GM21423 (cell line): ENCODE measurements around the gene CDK5.
"Not testable (repeated sequence)": the region's sequence is repeated elsewhere in the genome, so short reads cannot be mapped to it uniquely, and the experiment has no call there.

Experiments used
- ATAC-seq: cut with Tn5 transposase; IDR thresholded peaks from one replicate; pipeline ENCODE4 v1.9.1; 2021; ENCODE audit warnings: mild to moderate bottlenecking, moderate library complexity; ENCODE audit not compliant: unreplicated experiment

Gene CDK5

DNA sequence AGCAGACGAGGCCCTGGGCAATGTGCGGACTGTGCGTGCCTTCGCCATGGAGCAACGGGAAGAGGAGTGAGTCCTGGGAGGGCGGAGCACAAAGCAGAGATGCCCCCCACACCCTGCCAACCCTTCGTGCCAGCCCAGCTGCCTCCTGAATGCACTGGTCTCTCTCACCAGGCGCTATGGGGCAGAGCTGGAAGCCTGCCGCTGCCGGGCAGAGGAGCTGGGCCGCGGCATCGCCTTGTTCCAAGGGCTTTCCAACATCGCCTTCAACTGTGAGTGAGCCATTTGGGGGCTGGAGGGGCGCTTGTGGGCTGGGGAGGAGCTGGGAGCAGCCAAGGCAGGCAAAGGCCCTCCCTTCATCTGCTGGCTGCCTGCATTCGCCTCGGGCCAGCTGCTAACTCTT, 21.8 kb downstream of the CDK5 start:
- ATAC-seq = no peak

DNA sequence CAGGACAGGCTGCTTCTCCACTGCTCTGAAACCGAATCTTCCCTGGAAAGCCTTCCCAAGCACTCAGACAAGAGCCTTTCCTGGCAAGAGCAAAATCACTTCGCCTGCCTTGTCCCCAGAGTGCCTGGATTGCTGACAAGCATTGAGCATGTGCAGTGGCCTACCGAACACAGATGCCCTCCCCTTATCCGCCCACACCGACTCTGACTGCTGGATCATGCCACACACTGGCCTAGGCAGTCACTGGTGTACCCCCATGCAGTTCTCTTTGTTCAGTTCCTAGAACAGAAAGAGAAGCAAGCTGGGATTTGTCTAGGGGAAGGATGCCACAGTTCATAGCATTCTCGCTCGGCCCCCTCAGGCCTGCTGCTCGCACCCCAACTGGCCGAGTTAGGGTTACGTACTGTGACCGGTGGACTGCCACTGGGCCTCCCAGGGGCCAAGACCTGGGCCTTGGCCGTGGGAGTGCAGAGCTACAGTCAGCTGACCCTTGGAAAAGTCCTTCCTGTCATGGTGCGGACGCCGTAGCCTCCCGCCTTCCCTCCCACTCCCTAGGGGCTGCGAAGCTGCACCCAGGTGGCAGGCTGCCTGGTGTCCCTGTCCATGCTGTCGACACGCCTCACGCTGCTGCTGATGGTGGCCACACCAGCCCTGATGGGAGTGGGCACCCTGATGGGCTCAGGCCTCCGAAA, 22.5 kb downstream of the CDK5 start:
- no peak for ATAC-seq

DNA sequence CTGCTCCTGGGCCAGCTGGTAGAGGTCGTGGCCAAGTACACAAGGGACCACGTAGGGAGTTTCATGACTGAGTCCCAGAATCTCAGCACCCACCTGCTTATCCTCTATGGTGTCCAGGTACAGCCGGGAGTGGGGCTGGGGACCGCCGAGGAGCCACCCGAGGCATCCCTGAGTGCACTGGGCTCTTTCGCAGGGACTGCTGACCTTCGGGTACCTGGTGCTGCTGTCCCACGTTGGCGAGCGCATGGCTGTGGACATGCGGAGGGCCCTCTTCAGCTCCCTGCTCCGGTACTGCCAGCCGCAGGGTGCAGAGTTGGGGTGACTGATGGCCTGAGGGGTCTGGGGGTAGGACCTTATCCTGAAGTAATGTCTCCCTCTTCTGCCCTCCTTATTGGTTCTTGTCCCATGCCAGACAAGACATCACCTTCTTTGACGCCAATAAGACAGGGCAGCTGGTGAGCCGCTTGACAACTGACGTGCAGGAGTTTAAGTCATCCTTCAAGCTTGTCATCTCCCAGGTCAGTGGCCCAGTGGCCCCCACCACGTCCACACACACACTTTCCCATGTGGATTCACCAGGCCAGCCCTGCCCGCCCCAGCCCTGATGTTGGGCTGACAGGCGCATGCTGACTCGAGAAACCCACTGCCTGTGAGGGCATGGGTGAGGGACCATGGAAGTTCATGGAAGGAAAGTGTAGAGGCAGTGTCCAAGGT, 23.2 kb downstream of the CDK5 start:
- no peak for ATAC-seq

DNA sequence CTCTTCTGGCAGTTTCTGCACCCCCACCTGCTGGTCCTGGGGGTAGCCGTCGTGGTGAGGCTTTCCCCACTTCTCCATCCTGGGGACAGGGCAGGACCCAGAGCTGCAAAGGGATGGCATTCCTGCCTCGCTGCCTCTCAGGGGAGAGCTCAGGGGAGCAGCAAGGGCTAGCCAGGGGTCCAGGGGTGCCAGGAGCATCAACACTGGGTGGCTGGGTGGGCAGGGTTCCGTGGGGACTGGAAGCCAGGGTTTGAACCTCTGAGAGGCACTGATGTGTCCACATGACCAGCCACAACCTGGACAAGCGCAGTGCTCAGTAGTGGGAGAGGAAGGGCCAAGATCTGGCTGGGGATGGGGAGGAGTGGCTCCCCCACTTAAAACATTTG, 23.8 kb downstream of the CDK5 start:
- no peak for ATAC-seq

DNA sequence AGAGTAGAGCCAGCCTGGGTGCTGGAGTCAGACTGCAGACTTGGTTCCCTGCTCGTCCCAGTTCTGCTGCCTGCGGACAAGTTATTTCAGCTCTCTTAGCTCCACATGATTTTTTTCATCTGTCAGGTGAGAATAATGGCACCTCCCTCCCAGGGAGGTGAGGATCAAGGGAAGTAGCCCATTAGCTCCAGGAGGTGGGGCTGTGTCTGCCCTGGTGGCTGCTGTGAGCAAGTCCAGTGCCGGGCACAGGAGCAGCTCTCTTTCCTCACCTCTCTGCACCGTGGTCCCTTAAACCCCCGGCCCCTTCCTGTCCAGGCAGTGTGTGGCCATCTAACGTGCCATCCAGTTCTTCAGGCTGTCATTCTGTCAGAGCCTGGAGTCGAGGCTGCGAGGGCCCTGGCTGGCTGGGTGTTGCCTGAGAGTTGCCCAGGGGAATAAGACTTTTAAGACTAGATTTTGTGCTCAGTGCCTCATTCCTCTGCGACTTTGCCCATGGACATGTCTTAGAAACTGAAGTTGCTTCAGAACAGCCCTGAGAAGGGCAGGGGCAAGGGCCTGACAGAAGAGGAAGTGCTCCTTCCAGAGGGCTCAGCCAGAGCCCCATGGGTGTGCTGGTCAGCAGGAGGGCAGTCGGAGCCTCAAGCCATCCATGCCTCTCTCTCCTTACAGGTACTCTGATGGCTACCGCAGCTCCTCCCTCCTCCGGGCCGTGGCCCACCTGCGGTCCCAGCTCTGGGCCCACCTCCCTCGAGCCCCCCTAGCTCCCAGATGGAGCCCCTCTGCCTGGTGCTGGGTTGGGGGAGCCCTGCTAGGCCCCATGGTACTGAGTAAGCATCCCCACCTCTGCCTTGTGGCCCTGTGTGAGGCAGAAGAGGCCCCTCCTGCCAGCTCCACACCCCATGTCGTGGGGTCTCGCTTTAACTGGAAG, 24.5 kb downstream of the CDK5 start:
- ATAC-seq = no peak

DNA sequence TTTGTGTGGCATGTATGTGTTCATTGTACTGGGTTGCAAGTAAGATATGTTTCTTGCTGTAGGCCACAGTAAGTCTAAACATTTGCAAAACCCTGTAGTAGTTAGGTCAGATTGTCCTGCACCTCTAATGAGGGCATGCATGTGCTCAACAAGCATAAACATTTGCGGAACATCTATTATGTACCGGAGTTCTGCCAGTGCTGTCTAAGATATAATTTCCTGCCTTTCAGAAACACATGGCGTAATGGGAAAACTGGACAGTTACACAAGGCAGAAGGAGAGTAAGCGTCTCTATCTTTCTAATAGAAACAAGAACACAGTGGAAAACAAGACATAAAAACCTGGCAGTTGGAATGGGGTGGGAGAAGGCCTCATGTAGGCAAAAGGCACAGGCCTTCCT, 26.7 kb downstream of the CDK5 start:
- no peak for ATAC-seq

DNA sequence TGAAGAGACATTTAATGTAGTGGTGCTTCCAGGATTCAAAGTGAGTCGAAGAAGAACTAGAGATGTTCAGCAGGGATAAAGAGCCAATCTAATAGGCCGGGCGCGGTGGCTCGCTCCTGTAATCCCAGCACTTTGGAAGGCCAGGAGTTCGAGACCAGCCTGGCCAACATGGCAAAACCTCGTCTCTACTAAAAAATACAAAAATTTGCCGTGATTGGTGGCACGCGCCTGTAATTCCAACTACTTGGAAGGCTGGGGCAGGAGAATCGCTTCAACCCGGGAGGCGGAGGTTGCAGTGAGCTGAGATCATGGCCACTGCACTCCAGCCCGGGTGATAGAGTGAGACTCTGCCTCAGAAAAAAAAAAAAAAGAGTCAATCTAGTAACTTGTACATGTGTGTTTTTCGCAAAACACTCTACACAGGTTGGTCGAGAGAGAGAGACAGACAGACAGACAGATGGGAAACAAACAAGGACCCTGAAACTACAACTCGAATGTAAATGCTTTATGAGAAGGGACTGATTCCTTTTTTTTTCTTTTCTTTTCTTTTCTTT, 28.7 kb downstream of the CDK5 start:
- ATAC-seq = no peak

DNA sequence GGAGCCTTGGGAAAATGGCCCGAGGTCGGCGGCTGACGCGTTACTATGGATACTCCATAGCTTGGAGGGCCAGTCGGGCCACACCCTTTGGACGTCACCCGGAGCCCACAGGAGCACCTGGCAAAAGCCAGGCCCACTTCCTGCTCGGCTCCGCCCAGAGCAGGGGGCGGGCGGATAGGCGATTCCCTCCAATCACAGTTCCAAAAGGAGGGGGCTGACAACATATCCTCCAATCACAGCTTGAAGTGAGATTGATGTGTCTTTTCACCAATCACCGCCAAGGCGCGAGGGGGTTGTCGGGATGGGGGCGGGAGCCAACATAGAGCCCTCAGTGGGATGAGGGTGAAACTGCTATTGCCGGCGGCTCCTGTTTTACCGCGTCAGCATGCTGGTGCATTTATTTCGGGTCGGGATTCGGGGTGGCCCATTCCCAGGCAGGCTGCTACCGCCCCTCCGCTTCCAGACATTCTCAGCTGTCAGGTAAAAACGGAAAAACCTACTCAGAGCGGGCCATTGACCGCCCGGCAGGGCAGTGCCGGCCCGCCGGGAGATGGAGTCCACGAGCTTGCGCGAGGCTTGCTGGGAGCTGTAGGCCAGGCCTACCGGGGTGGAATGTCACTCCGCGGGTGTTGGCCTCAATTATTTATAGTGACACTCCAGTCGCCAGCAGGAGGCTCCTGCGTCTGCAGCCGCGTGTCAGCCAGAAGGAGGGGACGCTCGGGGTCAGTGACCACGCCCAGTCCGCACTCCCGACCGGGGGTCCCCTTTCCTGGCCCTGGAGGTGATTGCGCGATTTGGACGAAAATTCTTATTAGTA, 29.4 kb downstream of the CDK5 start, which contains the start of gene ABCB8:
Gene ABCB8, plus strand, starts transcription at position 320 of the 817 bp plus-strand sequence. Its CDS starts 66 bp downstream, at position 386.
- ATAC-seq = peak; percentile 94

DNA sequence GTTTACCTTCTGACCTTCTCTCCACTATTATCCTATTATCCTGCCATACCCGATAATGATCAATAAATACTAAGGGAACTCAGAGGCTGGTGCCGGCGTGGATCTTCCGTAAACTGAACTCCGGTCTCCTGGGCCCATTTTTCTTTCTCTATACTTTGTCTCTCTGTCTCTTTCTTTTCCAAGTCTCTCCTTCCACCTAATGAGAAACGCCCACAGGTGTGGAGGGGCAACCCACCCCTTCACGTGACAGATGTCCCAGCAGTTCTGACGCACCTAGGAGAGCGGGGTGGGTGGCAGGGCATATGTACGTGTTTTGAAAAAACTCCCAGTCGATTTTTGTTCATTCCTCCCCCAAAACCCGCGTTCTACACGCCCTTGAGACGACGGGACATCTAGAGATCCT, 30.0 kb downstream of the CDK5 start:
- not testable (repeated sequence) for ATAC-seq

DNA sequence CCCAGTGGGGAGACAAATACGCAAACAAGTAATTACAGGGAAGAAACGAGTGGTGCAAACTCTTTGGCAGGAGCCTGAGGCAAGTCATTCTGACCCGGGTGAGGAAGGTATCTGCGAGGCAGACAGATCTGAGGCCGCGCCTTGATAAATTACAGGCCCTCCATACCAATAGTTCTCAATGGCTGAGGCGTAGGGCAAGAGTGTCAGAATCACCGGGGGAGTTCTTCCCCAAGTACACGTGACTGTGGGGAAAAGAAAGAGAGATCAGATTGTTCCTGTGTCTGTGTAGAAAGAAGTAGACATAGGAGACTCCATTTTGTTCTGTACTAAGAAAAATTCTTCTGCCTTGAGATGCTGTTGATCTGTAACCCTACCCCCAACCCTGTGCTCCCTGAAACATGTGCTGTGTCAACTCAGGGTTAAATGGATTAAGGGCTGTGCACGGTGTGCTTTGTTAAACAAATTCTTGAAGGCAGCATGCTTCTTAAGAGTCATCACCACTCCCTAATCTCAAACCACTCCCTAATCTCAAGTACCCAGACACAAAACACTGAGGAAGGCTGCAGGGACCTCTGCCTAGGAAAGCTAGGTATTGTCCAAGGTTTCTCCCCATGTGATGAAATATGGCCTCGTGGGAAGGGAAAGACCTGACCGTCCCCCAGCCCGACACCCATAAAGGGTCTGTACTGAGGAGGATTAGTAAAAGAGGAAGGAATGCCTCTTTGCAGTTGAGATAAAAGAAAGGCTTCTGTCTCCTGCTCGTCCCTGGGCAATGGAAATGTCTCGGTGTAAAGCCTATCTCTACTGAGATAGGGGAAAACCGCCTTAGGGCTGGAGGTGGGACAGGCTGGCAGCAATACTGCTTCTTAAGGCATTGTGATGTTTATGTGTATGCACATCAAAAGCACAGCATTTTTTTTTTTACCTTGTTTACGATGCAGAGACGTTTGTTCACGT, 30.6 kb downstream of the CDK5 start:
- ATAC-seq = not testable (repeated sequence)

DNA sequence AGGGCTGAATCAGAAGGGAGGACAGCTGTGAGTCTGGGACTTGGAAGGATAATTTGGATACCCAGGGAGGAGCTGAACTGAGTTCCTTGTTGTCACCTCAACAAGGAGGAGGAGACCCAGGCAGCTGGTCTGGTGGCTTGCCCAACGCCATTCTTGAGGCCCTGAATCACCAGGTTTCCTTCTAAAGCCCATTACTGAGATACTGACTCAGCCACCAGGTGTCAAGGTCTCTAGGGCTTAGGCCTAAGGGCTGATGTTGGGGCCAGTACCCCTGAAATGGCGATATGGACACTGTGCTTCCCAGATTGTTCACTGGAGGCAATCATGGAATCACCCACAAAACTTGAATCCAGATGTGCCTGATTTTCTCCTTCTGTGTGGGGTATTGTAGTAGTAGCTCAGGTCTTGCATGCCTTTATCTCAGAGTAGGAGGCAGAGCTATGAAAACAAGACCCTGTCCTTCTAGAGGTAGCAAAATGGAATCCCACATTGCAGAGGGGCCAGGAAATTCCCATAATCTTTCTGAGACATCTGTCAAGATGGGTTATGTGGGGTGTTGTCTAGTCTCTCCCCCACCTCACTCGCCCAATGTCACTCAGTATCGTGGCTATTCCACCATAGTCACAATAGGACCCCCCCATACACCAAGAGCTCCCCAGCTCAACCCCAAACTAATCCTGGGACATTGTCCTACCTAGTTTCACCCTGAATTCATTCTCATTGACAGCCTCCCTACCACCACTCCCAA, 31.6 kb downstream of the CDK5 start:
- no peak for ATAC-seq

DNA sequence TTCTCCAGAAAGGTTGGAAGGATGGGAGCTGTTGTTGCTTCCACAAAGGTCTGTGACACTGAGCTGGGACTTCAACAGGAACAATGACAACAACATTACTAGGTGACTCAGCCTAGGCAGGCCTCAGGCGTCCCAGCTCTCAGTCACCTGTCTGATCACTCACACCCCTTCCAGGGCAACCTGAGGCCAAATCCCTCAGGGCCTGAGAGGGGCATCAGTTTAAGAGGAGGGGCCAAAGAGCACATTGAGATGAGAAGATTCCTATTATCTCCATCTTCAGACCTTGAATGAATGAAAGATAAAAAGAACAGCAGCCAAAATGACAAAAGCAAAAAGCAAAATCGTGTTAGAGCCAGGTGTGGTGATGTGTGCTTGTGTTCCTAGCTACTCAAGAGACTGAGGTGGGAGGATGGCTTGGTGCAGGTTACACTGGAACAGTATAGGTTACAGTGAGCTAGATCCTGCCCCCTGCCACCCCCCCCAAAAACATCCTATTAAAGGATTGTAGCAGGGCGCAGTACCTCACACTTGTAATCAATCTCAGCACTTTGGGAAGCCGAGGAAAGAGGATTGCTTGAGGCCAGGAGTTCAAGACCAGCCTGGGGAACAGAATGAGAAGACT, 33.2 kb downstream of the CDK5 start, which contains the start of gene ATG9B:
Gene ATG9B, minus strand, starts transcription at position 60 of the 622 bp plus-strand sequence. CDS start 71 bp downstream, outside the sequence.
- ATAC-seq = no peak

DNA sequence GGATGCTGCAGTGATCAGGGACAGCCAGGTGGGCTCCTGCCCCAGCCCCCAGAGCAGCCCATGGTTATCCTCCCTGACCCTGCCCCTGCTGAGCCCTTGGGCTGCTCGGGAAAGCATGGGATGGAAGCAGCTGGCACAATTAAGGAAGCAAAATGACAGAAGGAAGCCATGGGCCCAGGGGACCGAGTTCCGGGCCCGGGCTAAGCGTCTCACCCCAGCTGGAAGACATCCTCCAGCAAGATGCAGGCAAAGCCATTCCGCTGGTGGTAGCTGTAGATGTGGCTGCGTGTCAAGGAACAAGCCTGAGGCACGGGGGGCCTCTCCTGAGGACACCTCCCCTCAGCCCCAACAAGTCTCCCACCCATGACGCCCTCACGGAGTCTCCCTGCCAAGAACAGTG, 34.5 kb downstream of the CDK5 start:
- ATAC-seq = no peak

DNA sequence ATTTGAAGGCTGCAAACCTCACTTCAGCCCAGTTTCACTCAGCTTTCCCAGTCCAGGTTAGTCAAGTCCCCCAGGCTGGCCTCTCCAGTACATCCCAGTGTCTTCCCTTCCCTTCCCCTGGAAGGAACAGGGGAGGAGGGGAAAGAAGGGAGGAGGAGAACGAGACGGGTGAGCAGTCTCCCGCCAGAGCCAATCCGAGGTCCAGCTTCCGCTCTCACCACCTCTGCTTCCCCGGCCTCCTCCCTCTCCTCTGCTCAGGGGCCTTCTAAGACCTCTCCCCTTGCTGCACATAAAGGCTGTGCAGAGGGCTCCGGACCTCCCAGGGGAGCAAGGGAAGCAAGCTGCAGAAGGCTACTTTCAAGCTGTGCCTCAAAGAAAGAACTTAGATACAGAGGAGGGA, 37.5 kb downstream of the CDK5 start:
- no peak for ATAC-seq

DNA sequence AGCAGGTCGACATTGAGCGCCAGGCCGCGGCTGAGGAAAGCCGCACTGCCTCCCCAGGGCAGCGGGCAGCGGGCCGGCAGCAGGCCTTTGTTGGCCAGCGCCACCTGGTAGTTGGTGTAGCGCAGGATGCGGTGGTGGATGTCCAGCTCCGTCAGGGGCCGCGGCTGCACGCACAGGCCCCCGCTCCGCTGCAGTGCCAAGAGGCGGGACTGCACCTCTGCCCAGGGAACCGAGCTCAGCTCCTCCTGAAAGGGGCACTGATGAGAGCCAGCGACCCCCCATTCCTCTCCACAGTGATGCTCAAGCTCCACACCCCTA, 38.6 kb downstream of the CDK5 start:
- ATAC-seq = no peak

DNA sequence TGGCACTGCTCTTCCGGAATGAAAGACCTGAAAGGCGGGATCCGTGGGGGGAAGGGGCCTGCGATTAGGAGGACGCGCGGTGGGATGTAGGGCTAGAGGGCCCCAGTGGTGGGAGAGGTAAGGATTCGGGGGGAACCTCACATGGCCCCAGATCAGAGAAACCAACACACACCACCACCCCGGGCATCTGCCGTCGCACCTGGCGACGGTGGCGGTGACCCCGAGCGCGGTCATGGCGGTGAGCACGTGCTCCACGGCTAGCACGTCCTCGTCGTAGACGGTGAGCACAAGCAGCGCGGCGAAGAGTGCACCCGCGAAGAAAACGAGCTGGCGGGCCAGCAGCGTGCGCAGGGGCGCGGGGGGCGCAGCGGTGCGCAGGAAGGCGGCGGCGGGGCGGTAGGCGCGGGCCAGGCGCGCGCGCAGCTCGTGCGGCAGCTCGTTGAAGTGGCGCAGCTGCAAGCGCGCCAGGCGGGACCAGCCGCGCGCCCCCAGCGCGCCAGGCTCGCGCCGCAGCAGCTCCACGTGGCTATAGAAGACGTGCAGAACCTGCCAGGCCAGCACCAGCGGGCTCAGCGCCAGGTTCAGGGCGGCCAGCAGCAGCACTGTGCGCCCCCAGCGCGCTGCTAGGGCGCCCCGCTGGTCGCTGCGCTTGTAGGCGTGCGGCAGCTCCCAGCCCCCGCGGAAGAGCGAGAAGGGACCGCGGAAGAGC, 39.1 kb downstream of the CDK5 start:
- no peak for ATAC-seq

DNA sequence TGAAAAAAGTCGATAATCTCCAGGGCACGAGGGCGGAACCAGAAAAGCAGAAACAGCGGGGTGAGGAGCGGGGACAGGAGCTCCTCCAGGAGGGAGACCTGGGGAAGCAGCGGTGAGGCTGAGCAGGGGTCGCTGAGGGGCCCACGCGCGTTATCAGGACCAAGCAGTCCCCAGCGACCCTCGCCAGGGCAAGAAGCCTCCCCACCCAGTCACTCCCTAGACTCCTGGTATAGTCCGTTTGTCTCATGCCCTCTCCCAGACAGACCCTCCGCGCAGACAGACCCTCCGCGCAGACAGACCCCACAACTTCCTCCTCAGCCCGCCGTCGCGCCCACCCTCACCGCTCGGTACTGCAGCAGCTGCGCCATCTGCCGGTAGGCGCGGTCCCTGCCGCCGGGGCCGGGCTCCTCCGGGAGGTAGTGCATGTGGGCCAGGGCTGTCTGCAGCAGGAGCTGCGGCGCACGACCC, 39.7 kb downstream of the CDK5 start:
- no peak for ATAC-seq
